Transverse colon (tissue), 4 donors: ENCODE data around the gene KNDC1. TPM values are rescaled to one million over a fixed set of nuclear protein-coding genes. Genes with fewer than 3 reads are reported as not detected.
A peak's percentile ranks its signal among the peaks of the same experiment; 100 is the strongest.

ENCODE experiments used
- DNase-seq: peaks from one replicate; pipeline ENCODE4 v3.0.0-alpha.2; 2019
- H3K27ac ChIP-seq, 4 donors: fragments of 200-600 bp; sonication (generic); 2 replicates each; pipeline ENCODE4 v1.5.1; 2016 to 2018; ENCODE audit warnings: inconsistent platforms in 4 of 4
- H3K27me3 ChIP-seq: fragments of 200-600 bp; sonication (generic); 2 replicates; pipeline ENCODE4 v1.5.1; 2017; ENCODE audit warnings: inconsistent platforms
- H3K36me3 ChIP-seq, 4 donors: fragments of 200-600 bp; sonication (generic); 2 replicates each; pipeline ENCODE4 v1.5.1; 2017 to 2019; ENCODE audit warnings: inconsistent platforms in 4 of 4
- H3K4me1 ChIP-seq, 4 donors: fragments of 200-600 bp; sonication (generic); 2 replicates each; pipeline ENCODE4 v1.5.1; 2017 to 2020; ENCODE audit warnings: inconsistent platforms in 4 of 4
- H3K4me3 ChIP-seq, 4 donors: fragments of 200-600 bp; sonication (generic); 1 replicate in 1 of 4; 2 replicates in 3 of 4; pipeline versions ENCODE4 v1.5.1 to v1.6.1; 2017 to 2019; ENCODE audit warnings: inconsistent platforms in 4 of 4
- H3K9me3 ChIP-seq, 2 donors: fragments of 200-600 bp; sonication (generic); 2 replicates each; pipeline ENCODE4 v1.5.1; 2017 to 2019; ENCODE audit warnings: inconsistent platforms in 2 of 2
- EP300 ChIP-seq: sonication (generic); formaldehyde crosslinking; IDR thresholded peaks from one replicate; pipeline ENCODE4 v1.6.1; 2017; ENCODE audit warnings: antibody characterized with exemption, low read depth
- POLR2A ChIP-seq: fragments of 450-650 bp; IDR thresholded peaks from one replicate; pipeline ENCODE4 v1.6.1; 2016; ENCODE audit warnings: antibody characterized with exemption, mild to moderate bottlenecking, moderate library complexity
- POLR2AphosphoS5 ChIP-seq, 3 donors: sonication (generic); formaldehyde crosslinking; IDR thresholded peaks; one replicate each; pipeline ENCODE4 v1.6.1; 2016; ENCODE audit warnings: antibody characterized with exemption in 3 of 3
- WGBS, 2 donors: methylation state at CpG; one replicate each; pipeline ENCODE4 v1.1.5; 2018; ENCODE audit warnings: low coverage in 1 of 2; 5-methylcytosine and 5-hydroxymethylcytosine counted together
- in situ Hi-C, 4 donors: fragments of 200-750 bp; cut with MboI; loops; one replicate each; pipeline versions ENCODE4 v1.15.0 to v1.15.1; 2017; ENCODE audit warnings: low sequenced_read_pairs in 3 of 4, low pct_ligation_motif_present in 1 of 4, low pct_unique_long_range_greater_than_20kb in 1 of 4
- intact Hi-C: fragments of 100-400 bp; cut with DNase I; formaldehyde crosslinking; loops from one replicate; pipeline ENCODE4 v1.15.1; 2023; ENCODE audit warnings: low total_unique reads
- total RNA-seq, 4 donors: library from RNA; depleted of rRNA; stranded (reverse); fragments of >200 nt; gene quantifications; one replicate each; pipeline ENCODE4 v1.1.0, GENCODE V29; 2016
- TF ChIP-seq, protein P1 (sequence below), 5 experiments: fragments of 200-600 bp in 3 of 5; fragments of 450-650 bp in 2 of 5; sonication (generic) in 3 of 5; IDR thresholded peaks; 1 replicate in 2 of 5; 2 replicates in 3 of 5; pipeline ENCODE4 v1.5.1; 2016 to 2017; ENCODE audit warnings: antibody characterized with exemption in 5 of 5, inconsistent platforms in 3 of 5, mild to moderate bottlenecking in 2 of 5, moderate library complexity in 1 of 5

KNDC1 gene
- total RNA-seq, 4 donors from 2014 or later: 0.14 to 1.2 TPM; not detected in 2

DNA sequence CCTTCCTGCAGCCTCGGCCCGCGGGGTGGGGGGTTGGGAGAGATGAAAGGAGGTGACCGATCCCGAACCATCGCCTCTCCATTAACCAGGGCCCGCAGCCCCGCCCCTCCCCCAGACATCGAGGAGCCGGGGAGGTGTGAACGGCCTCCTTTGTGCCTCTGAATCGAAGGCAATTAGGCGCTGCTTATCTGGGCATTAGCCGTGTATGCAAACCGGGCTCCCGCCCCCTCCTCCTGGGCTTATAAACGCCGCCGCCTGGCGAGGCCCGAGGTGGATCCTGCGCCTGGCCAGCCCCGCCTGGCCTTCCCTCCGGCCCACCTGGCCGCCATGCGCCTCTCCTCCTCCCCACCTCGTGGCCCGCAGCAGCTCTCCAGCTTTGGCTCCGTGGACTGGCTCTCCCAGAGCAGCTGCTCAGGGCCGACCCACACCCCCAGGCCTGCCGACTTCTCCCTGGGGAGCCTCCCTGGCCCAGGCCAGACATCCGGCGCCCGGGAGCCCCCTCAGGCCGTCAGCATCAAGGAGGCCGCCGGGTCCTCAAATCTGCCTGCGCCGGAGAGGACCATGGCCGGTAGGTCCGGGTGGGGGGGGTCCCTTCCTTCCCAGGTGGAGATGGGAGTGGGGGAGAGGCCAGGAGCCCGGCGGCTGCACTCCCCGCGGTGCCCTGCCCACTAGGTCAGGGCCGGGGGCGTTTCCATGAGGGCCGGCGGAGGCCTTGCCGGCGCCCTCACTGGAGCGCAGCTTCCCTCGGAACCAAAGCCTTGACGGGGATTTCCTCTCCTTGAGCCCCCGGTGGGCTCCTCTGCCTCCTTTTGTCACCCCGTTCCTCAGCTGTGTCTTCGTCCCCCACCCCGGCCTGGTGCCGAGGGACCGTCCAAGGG, 77.8 kb downstream of the KNDC1 start, which contains the start of gene VENTX:
TSS of gene VENTX (plus strand) at position 268 of the 878 bp plus-strand sequence. CDS start at position 328, 60 bp downstream.
- peak within 1 kb of the TSS in 2 of 4 donors; percentile 15 to 26 for H3K4me3 ChIP-seq
- peaks cover 0 to 35% (median 17%) of the 10 kb centered on the region in 4 donors for H3K4me1 ChIP-seq
- H3K27me3 ChIP-seq: peaks cover 92% of the 10 kb centered on the region
- no peaks in the 10 kb centered on the region for H3K36me3 ChIP-seq
- H3K27ac ChIP-seq: no peak within 1 kb of the TSS
- 19% methylated on average over 43 of the region's 60 CpGs; no CpG with 5 or more reads in 1 of the 2 donors for WGBS, 2 donors
- TF ChIP-seq EP300: no peak
- TF ChIP-seq POLR2A: no peak
- no peak for TF ChIP-seq POLR2AphosphoS5 (IDR thresholded peaks at IDR 0.05)
- TF ChIP-seq, protein P1, sequence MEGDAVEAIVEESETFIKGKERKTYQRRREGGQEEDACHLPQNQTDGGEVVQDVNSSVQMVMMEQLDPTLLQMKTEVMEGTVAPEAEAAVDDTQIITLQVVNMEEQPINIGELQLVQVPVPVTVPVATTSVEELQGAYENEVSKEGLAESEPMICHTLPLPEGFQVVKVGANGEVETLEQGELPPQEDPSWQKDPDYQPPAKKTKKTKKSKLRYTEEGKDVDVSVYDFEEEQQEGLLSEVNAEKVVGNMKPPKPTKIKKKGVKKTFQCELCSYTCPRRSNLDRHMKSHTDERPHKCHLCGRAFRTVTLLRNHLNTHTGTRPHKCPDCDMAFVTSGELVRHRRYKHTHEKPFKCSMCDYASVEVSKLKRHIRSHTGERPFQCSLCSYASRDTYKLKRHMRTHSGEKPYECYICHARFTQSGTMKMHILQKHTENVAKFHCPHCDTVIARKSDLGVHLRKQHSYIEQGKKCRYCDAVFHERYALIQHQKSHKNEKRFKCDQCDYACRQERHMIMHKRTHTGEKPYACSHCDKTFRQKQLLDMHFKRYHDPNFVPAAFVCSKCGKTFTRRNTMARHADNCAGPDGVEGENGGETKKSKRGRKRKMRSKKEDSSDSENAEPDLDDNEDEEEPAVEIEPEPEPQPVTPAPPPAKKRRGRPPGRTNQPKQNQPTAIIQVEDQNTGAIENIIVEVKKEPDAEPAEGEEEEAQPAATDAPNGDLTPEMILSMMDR (IDR thresholded peaks at IDR 0.05): no peak
- in situ Hi-C loops (no loop called here), intact Hi-C loops (no loop called here)
- DNase-seq: no peak
- H3K9me3 ChIP-seq: no peaks in the 10 kb centered on the region

DNA sequence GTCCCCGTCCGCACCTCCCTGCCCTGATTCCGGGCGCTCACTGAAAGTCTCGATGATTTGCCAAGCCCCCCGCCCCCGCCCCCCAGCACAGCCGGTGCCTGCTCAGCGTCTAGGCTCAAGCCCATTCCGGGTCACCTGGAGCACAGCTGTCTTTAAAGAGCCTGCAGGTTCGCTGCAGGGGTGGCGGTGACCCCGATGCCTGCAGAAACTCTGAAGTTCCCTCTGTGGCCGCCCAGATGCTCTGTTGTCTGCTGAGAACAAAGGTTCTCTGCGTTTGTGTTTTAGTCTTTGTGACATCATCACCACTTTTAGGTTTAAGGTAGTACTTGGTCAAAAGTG, 78.4 kb downstream of the KNDC1 start:
- Histone ChIP-seq H3K4me1 (peaks cover 0 to 35% (median 17%) of the 10 kb centered on the region in 4 donors), H3K9me3 (no peaks in the 10 kb centered on the region), H3K27me3 (peaks cover 88% of the 10 kb centered on the region), H3K36me3 (no peaks in the 10 kb centered on the region), H3K27ac (no peak overlapping the region), H3K4me3 (no peak overlapping the region)
- intact Hi-C loops: no loop called here
- in situ Hi-C loops: no loop called here
- TF ChIP-seq POLR2A (no peak), POLR2AphosphoS5 (IDR thresholded peaks at IDR 0.05) (no peak), EP300 (no peak)
- no peak for DNase-seq
- WGBS, 2 donors: 47% methylated on average over 15 of the region's 15 CpGs; no CpG with 5 or more reads in 1 of the 2 donors

DNA sequence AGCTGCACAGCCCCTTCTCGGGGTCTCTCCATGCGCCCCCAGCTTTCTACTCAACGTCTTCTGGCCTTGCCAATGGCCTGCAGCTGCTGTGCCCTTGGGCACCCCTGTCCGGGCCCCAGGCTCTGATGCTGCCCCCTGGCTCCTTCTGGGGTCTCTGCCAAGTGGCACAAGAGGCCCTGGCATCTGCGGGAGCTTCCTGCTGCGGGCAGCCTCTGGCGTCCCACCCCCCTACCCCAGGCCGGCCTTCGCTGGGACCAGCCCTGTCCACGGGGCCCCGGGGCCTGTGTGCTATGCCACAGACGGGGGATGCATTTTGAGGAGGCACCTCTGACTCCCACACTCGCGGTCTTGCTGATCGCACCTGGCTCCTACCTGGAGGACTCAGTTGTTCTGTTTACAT, 80.0 kb downstream of the KNDC1 start:
- in situ Hi-C loops: no loop called here
- H3K27me3 ChIP-seq: peaks cover 93% of the 10 kb centered on the region
- H3K4me3 ChIP-seq: no peak overlapping the region
- TF ChIP-seq EP300 (no peak), POLR2AphosphoS5 (IDR thresholded peaks at IDR 0.05) (no peak), POLR2A (no peak)
- TF ChIP-seq, protein P1 (IDR thresholded peaks at IDR 0.05): no peak
- DNase-seq: no peak
- intact Hi-C loops: no loop called here
- H3K27ac ChIP-seq: no peak overlapping the region
- H3K36me3 ChIP-seq: no peaks in the 10 kb centered on the region
- H3K9me3 ChIP-seq: no peaks in the 10 kb centered on the region
- H3K4me1 ChIP-seq: peaks cover 0 to 35% (median 17%) of the 10 kb centered on the region in 4 donors
- WGBS, 2 donors: 78% methylated on average over 15 of the region's 15 CpGs; no CpG with 5 or more reads in 1 of the 2 donors

DNA sequence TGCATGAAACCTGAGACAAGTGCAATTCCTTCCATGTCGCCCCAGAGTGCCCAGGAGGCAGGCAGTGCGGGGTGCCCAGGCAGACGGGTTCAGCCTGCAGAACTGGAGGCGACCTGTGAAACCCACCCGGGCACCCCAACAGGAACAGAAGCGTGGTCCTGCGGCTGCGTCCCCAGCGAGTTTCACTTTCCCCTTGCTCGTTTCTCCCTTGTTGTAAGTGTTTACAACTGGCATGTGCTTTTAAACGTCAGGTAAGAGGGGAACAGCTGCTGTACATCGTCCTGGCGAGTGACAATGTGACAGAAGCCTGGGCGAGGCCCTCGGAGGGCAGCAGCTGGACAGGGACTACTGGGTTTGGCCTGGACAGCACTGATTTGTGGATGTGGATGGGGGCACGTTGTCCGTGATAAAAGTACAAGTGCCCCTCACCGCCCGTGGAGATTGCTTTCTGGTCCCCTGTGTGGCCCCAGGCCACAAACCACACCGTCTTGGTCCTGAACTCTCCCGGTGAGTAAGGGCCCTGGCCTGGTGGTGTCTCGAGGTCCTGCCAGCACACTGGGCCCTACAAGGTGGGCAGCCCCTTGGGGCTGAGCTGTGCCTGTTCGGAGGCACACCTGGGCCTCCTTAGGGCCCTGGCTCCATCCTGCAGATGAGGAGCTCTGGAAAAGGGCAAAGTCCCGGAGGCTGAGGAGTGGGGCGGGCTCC, 81.6 kb downstream of the KNDC1 start:
- Histone ChIP-seq H3K27me3 (peaks cover 93% of the 10 kb centered on the region), H3K36me3 (no peaks in the 10 kb centered on the region), H3K4me3 (peak overlapping the region in 2 of 4 donors; percentile 9 to 30), H3K9me3 (no peaks in the 10 kb centered on the region), H3K4me1 (peaks cover 0 to 29% (median 15%) of the 10 kb centered on the region in 4 donors), H3K27ac (no peak overlapping the region)
- intact Hi-C loops (no loop called here), in situ Hi-C loops (no loop called here)
- DNase-seq: no peak
- TF ChIP-seq, protein P1 (IDR thresholded peaks at IDR 0.05): no peak
- 42% methylated on average over 25 of the region's 25 CpGs; no CpG with 5 or more reads in 1 of the 2 donors for WGBS, 2 donors
